CD4-positive, alpha-beta memory T cell (primary cell): ENCODE data around the gene KLK5. TPM values are rescaled to one million over a fixed set of nuclear protein-coding genes. Genes with fewer than 3 reads are reported as not detected.

Source experiments
- CTCF ChIA-PET: fragments of 350-600 bp; sonication (Branson Sonifier 250); formaldehyde crosslinking; loops from one replicate; lab custom pipeline; 2021; ENCODE audit warnings: inconsistent platforms; ENCODE audit not compliant: partially characterized antibody; lab: Charles Lee
- POLR2A ChIA-PET: fragments of 350-600 bp; sonication (Branson Sonifier 250); formaldehyde crosslinking; loops from one replicate; lab custom pipeline; 2021; ENCODE audit not compliant: partially characterized antibody; lab: Charles Lee
- DNase-seq, 5 donors: peaks; one replicate each; pipeline versions ENCODE4 v3.0.0 to v3.0.0-alpha.2; 2020 to 2022; ENCODE audit warnings: mixed read lengths in 1 of 5
- H3K27ac ChIP-seq: one replicate; pipeline ENCODE4 v1.7.0; 2013; ENCODE audit warnings: low read depth, low read length
- H3K27me3 ChIP-seq: 2 replicates; pipeline ENCODE4 v1.7.0; 2013; ENCODE audit warnings: mild to moderate bottlenecking, low read length, moderate library complexity; ENCODE audit not compliant: insufficient read depth
- H3K36me3 ChIP-seq: 2 replicates; pipeline ENCODE4 v1.7.0; 2013; ENCODE audit warnings: mild to moderate bottlenecking, low read length, moderate library complexity; ENCODE audit not compliant: insufficient read depth
- H3K4me1 ChIP-seq: 2 replicates; pipeline ENCODE4 v1.7.0; 2013; ENCODE audit warnings: mild to moderate bottlenecking, low read length, moderate library complexity; ENCODE audit not compliant: insufficient read depth
- H3K4me3 ChIP-seq, 2 donors: one replicate each; pipeline ENCODE4 v1.7.0; 2013; ENCODE audit warnings: low read length in 2 of 2, mild to moderate bottlenecking in 1 of 2
- H3K9me3 ChIP-seq, 2 donors: one replicate each; pipeline ENCODE4 v1.7.0; 2013; ENCODE audit warnings: low read length in 2 of 2, control low read depth in 1 of 2; ENCODE audit not compliant: control insufficient read depth in 1 of 2
- H3K27ac Mint-ChIP-seq, 7 donors: one replicate each; pipeline ENCODE4 v1.8.0; 2020 to 2021; ENCODE audit warnings: mixed read lengths in 7 of 7, mild to moderate bottlenecking in 6 of 7, inconsistent platforms in 3 of 7, moderate library complexity in 3 of 7
- H3K27me3 Mint-ChIP-seq, 2 donors: one replicate each; pipeline ENCODE4 v1.8.0; 2020 to 2021; ENCODE audit warnings: mixed read lengths in 2 of 2
- H3K36me3 Mint-ChIP-seq, 2 donors: one replicate each; pipeline ENCODE4 v1.8.0; 2020 to 2021; ENCODE audit warnings: mixed read lengths in 2 of 2, inconsistent platforms in 1 of 2, mild to moderate bottlenecking in 1 of 2
- H3K4me1 Mint-ChIP-seq, 4 donors: one replicate each; pipeline ENCODE4 v1.8.0; 2020 to 2021; ENCODE audit warnings: mixed read lengths in 4 of 4, mild to moderate bottlenecking in 1 of 4
- H3K4me3 Mint-ChIP-seq, 8 donors: one replicate each; pipeline ENCODE4 v1.8.0; 2020 to 2021; ENCODE audit warnings: mixed read lengths in 8 of 8, mild to moderate bottlenecking in 7 of 8, moderate library complexity in 6 of 8, inconsistent platforms in 3 of 8
- H3K9me3 Mint-ChIP-seq, 8 donors: one replicate each; pipeline ENCODE4 v1.8.0; 2020 to 2021; ENCODE audit warnings: mixed read lengths in 8 of 8, mild to moderate bottlenecking in 5 of 8, inconsistent platforms in 3 of 8, moderate library complexity in 1 of 8
- intact Hi-C: fragments of 100-400 bp; cut with micrococcal nuclease; formaldehyde crosslinking; loops from one replicate; pipeline ENCODE4 v1.15.1; 2023
- polyA plus RNA-seq, 2 donors: library from polyadenylated mRNA; unstranded; fragments of 300-500 nt; fragmentation: Illumina TruSeq; gene quantifications; one replicate each; pipeline ENCODE4 v1.2.3, GENCODE V29; 2021
- total RNA-seq, 2 experiments: library from RNA; stranded (reverse); gene quantifications; one replicate each; pipeline ENCODE4 v1.2.3, GENCODE V29; 2021

Gene KLK5
- total and polyA plus RNA-seq, 4 experiments from 2014 or later: not detected

DNA sequence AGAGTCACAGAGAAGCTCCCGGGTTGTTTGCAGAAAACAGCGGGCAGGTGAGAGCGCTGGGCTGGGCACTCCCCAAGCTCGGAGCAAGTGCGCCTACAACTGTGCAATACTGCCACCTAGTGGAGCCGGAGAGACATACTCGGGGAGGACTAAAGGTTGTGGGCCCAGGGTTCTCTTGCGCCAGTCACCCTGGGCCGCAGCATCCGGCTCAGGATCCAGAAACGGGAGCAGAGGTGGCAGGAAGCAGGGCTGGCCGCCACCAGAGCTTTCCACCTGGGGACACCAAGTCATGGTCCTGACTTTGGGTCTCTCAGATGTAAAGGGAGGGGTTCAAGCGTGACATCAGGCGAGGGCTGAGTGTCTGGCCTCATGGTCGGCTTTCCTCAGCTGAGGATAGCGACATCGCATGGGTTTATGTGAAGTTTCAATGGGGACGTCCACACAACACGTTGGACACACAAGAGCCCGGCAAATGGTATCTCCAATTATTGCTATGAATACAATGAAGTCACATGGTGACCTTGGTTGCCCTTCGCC, 30.5 kb downstream of the KLK5 start:
- peaks cover 0 to 2% (median 0%) of the 10 kb centered on the region in 8 donors for H3K9me3 Mint-ChIP-seq
- H3K27ac ChIP-seq: no peak overlapping the region
- POLR2A ChIA-PET: interaction anchor here (0.8 kb wide), 1 partner anchor 565 kb away, joined by 3 read pairs; no protein-coding TSS in a partner anchor
- H3K27me3 Mint-ChIP-seq: peaks cover 35 to 38% of the 10 kb centered on the region in 2 donors
- intact Hi-C loops: loop anchor here (1.0 to 10.0 kb wide), 3 partner anchors 172 to 385 kb away; no protein-coding TSS in a partner anchor
- DNase-seq: peak; percentile 64 to 71 (median 68)
- peak overlapping the region in 1 of 7 donors; percentile 55 for H3K27ac Mint-ChIP-seq
- no peaks in the 10 kb centered on the region for H3K9me3 ChIP-seq
- no peak overlapping the region for H3K4me3 ChIP-seq
- no peaks in the 10 kb centered on the region for H3K27me3 ChIP-seq
- H3K4me1 ChIP-seq: peaks cover 5% of the 10 kb centered on the region
- peaks cover 4 to 10% (median 7%) of the 10 kb centered on the region in 4 donors for H3K4me1 Mint-ChIP-seq
- H3K36me3 ChIP-seq: no peaks in the 10 kb centered on the region
- no peaks in the 10 kb centered on the region for H3K36me3 Mint-ChIP-seq
- CTCF ChIA-PET: interaction anchor here (0.6 to 4.9 kb wide), 11 partner anchors 9 to 565 kb away, joined by 3 to 23 read pairs (median 5); no protein-coding TSS in a partner anchor
- no peak overlapping the region for H3K4me3 Mint-ChIP-seq

DNA sequence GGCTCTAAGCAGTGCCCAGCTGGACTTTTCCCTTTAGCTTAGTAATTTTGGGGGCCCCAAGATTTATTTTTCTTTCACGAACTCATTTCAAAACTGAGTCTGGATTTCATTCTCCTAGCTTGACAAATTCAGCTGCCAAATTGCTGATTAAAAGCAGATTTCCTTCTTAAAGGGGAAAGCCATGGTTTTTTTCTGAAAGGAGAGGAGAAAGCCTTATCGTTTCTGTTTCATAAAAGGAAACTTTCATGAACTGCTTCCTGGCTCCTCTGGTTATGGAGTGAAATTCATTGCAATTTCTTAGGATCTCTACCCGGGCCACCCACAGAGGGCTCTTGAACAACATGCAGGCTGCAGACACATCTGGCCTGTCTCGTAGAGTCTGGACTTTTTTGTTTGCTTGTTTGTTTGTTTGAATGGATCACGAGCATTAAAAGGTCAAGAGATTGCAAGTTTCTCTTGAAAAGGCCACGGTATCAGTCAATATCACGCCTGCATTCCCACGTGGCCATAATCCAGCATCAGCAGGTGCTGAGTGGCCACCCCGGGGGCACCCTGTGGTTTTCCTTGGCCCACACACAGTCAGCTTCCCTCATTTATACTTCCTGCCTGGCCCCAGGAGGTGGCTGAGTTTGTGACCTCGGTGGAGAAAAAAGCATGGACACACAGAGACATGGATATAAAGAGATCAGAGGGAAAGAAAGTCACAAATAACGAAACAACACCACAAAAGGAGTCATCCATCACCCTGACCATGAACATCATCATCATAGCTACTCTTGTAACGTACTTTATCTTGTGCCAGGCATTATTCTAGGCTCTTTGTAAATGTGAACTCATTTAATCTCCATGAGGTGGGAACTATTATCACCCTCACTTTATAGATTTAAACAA, 31.2 kb downstream of the KLK5 start:
- Histone ChIP-seq H3K4me3 (no peak overlapping the region), H3K9me3 (no peaks in the 10 kb centered on the region), H3K4me1 (peaks cover 5% of the 10 kb centered on the region), H3K27me3 (no peaks in the 10 kb centered on the region), H3K36me3 (no peaks in the 10 kb centered on the region), H3K27ac (no peak overlapping the region)
- Mint-ChIP-seq H3K4me1 (peaks cover 4 to 10% (median 7%) of the 10 kb centered on the region in 4 donors), H3K27me3 (peaks cover 34 to 40% of the 10 kb centered on the region in 2 donors), H3K9me3 (peaks cover 0 to 2% (median 0%) of the 10 kb centered on the region in 8 donors), H3K27ac (peak overlapping the region in 2 of 7 donors; percentile 23 to 55), H3K36me3 (no peaks in the 10 kb centered on the region), H3K4me3 (no peak overlapping the region)
- POLR2A ChIA-PET: interaction anchor here (0.8 kb wide), 1 partner anchor 565 kb away, joined by 3 read pairs; no protein-coding TSS in a partner anchor
- intact Hi-C loops: loop anchor here (1.0 to 10.0 kb wide), 3 partner anchors 173 to 384 kb away; no protein-coding TSS in a partner anchor
- CTCF ChIA-PET: interaction anchor here (0.6 to 4.9 kb wide), 11 partner anchors 9 to 564 kb away, joined by 3 to 23 read pairs (median 5); no protein-coding TSS in a partner anchor
- no peak for DNase-seq

DNA sequence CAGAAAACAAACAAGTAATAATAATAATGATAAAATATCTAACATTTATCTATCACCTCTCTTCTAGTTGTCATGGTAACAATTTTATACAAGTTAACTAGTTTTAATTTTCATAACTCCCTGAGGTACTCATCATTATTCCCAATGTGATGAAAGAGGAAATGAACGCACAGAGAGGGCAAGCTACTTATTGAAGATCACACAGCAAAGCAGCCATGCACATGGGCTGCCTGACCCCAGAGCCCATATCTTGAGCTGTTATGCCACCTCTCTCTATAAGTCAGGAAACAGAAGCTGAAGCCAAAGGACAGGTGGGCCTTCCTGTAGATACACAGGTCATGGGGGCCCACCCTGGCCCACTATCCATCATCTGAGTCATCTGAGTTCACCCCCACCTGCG, 36.8 kb downstream of the KLK5 start:
- no peaks in the 10 kb centered on the region for H3K27me3 ChIP-seq
- H3K4me3 ChIP-seq: no peak overlapping the region
- no peaks in the 10 kb centered on the region for H3K36me3 ChIP-seq
- peaks cover 28 to 36% of the 10 kb centered on the region in 2 donors for H3K27me3 Mint-ChIP-seq
- ChIA-PET CTCF (no interaction called here), POLR2A (no interaction called here)
- no peaks in the 10 kb centered on the region for H3K36me3 Mint-ChIP-seq
- H3K27ac Mint-ChIP-seq: peak overlapping the region in 1 of 7 donors; percentile 41
- peaks cover 0 to 1% (median 0%) of the 10 kb centered on the region in 4 donors for H3K4me1 Mint-ChIP-seq
- intact Hi-C loops: no loop called here
- no peak overlapping the region for H3K4me3 Mint-ChIP-seq
- H3K27ac ChIP-seq: no peak overlapping the region
- DNase-seq: no peak
- H3K4me1 ChIP-seq: no peaks in the 10 kb centered on the region
- H3K9me3 ChIP-seq: no peaks in the 10 kb centered on the region
- H3K9me3 Mint-ChIP-seq: peaks cover 0 to 2% (median 0%) of the 10 kb centered on the region in 8 donors

DNA sequence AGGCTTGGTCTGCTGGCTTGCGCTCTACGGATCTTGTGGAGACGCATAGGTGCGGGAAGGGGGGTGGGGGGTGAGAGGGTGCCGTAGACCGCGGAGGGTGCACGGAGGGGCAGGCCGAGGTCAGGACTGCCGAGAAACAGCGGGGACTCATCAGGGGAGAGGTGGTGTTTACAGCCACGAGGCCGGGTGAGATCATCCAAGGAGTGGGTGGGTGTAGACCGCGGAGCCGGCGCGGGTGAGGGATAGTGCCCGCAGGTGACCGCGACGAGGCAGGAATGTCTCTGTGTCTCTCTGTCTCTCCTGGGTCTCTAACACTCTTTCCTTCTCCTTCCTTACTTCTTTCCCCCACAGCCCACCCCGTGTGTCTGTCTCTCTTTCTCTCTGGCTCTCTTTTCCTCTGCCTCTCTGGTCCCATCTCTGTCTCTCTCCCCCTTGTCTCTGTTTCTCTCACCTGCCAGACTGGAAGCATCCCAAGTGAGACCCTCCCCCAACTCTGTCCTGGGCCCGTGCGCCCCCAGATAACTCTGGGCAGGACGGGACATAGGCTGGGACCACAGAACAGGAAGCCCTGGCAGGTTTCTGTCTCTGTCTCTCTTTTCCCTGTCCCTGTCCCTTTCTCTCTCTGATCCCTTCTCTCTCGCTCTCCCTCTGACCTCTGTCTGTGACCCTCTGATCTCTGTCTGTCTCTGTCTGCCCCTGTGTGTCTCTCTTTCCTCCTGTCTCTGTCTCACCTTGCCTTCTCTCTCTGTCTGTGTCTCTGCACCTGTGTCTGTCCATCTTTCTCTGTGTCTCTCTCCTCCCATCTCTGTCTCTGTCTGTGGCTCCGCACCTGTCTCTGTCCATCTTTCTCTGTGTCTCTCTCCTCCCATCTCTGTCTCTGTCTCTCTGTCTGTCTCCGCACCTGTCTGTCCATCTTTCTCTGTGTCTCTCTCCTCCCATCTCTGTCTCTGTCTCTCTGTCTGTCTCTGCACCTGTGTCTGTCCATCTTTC, 39.8 kb downstream of the KLK5 start:
- DNase-seq: no peak
- Histone ChIP-seq H3K36me3 (no peaks in the 10 kb centered on the region), H3K27ac (no peak overlapping the region), H3K4me3 (no peak overlapping the region), H3K9me3 (no peaks in the 10 kb centered on the region), H3K4me1 (peaks cover 6% of the 10 kb centered on the region), H3K27me3 (peaks cover 9% of the 10 kb centered on the region)
- Mint-ChIP-seq H3K27me3 (peaks cover 43 to 45% of the 10 kb centered on the region in 2 donors), H3K27ac (no peak overlapping the region), H3K4me3 (no peak overlapping the region), H3K36me3 (no peaks in the 10 kb centered on the region), H3K4me1 (peaks cover 0 to 12% (median 3%) of the 10 kb centered on the region in 4 donors), H3K9me3 (no peaks in the 10 kb centered on the region)
- POLR2A ChIA-PET: no interaction called here
- intact Hi-C loops: no loop called here
- CTCF ChIA-PET: interaction anchor here (0.9 kb wide), 1 partner anchor 9 kb away, joined by 3 read pairs; no protein-coding TSS in a partner anchor

DNA sequence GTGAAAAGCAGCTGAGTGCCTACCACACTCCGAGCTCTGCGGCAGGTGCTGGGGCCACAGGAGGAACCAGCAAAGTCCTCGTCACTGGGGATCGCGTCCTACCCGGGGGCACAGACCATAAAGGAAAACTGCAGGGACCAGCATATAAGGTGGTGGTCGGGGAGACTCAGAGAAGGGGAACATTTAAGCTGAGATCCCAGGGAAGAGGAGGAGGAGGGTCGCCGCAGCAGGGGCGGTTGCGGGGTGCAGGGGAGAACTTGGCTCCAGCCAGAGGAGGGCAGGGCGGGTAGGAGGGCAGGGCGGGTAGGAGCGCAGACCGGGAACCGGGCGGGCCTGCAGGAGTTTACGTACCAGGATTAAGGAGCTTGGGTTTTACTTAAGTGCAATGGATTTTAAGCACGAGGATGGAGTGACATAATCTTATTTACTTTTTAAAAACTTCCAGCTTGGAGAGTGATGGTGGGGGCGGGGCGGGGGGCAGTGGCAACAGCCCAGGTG, 40.7 kb downstream of the KLK5 start:
- Histone ChIP-seq H3K36me3 (no peaks in the 10 kb centered on the region), H3K27ac (no peak overlapping the region), H3K4me3 (no peak overlapping the region), H3K27me3 (peaks cover 11% of the 10 kb centered on the region), H3K9me3 (no peaks in the 10 kb centered on the region), H3K4me1 (peaks cover 6% of the 10 kb centered on the region)
- H3K36me3 Mint-ChIP-seq: no peaks in the 10 kb centered on the region
- no peak overlapping the region for H3K27ac Mint-ChIP-seq
- peaks cover 0 to 12% (median 3%) of the 10 kb centered on the region in 4 donors for H3K4me1 Mint-ChIP-seq
- H3K9me3 Mint-ChIP-seq: no peaks in the 10 kb centered on the region
- no peak overlapping the region for H3K4me3 Mint-ChIP-seq
- ChIA-PET POLR2A (no interaction called here), CTCF (interaction anchor here (0.9 kb wide), 1 partner anchor 10 kb away, joined by 3 read pairs; no protein-coding TSS in a partner anchor)
- peaks cover 44 to 46% of the 10 kb centered on the region in 2 donors for H3K27me3 Mint-ChIP-seq
- DNase-seq: no peak
- intact Hi-C loops: no loop called here

DNA sequence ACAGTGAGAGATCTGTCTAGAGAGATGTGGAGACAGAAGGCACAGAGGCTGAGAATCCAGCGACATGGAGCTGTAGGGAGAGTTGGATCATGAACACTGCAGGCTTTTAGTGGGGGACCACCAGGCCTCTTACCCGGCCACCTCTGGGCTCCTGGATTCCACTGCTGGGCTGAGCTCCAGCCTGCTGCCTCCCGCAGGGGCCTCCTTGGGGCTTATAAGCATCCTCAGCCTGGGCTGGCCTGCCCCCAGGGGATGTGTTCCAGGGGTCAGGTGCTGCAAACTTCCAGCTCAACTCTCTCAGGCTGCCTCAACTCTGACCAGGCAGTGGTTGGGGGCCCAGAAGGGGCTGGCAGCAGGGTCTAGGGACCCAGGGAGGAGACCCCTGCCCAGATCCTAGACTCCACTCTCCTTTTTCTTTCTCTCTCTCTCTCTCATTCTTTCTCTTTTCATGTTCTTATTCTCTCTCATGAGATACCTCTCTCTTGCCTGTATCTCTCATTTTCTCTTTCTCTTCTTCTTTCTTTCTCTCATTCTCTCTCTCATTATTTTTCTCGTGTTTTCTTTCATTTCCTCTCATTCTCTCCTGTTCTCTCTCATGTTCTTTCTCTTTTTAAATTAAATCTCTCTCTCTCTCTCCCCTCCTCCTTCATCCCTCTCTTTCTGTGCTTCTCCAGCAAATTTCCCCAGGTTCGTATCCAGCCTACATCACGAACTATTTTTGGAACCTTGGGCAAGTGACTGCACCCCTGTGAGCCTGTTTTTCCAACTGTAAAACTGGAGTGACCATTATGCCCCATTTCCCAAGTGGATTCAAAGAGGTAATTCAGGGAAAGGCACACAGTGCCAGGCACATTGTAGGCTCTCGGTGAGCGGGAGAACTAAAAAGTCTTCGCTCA, 41.4 kb downstream of the KLK5 start, which contains the start of gene KLK4:
KLK4 (minus strand) TSS at position 190 of the 896 bp plus-strand sequence. CDS start 657 bp downstream, outside the sequence.
- Mint-ChIP-seq H3K9me3 (no peaks in the 10 kb centered on the region), H3K27me3 (peaks cover 40 to 48% of the 10 kb centered on the region in 2 donors), H3K4me1 (peaks cover 0 to 12% (median 3%) of the 10 kb centered on the region in 4 donors), H3K27ac (peak within 1 kb of the TSS in 1 of 7 donors; percentile 10), H3K4me3 (peak within 1 kb of the TSS in 1 of 8 donors; percentile 19), H3K36me3 (no peaks in the 10 kb centered on the region)
- intact Hi-C loops: no loop called here
- H3K27ac ChIP-seq: no peak within 1 kb of the TSS
- H3K27me3 ChIP-seq: peaks cover 11% of the 10 kb centered on the region
- no peaks in the 10 kb centered on the region for H3K36me3 ChIP-seq
- H3K4me3 ChIP-seq: no peak within 1 kb of the TSS
- DNase-seq: no peak
- ChIA-PET CTCF (interaction anchor here (0.9 kb wide), 1 partner anchor 11 kb away, joined by 3 read pairs; no protein-coding TSS in a partner anchor), POLR2A (no interaction called here)
- H3K9me3 ChIP-seq: no peaks in the 10 kb centered on the region
- H3K4me1 ChIP-seq: peaks cover 6% of the 10 kb centered on the region
